Forelimb muscle (tissue), 1 donor: ENCODE data around the gene CTIF. TPM values are rescaled to one million over a fixed set of nuclear protein-coding genes. Genes with fewer than 3 reads are reported as not detected.
"Not testable (repeated sequence)": the region's sequence is repeated elsewhere in the genome, so short reads cannot be mapped to it uniquely, and the experiment has no call there.

Experiments
- DNase-seq: peaks from one replicate; pipeline ENCODE4 v3.0.0-alpha.2; 2013; ENCODE audit warnings: low read depth
- polyA plus RNA-seq: library from polyadenylated mRNA; unstranded; fragments of 120-200 nt; gene quantifications from one replicate; pipeline ENCODE4 v1.2.1, GENCODE V29; 2013; ENCODE audit not compliant: insufficient read length

CTIF gene
- polyA plus RNA-seq, 1 donor, result 35.6 TPM

DNA sequence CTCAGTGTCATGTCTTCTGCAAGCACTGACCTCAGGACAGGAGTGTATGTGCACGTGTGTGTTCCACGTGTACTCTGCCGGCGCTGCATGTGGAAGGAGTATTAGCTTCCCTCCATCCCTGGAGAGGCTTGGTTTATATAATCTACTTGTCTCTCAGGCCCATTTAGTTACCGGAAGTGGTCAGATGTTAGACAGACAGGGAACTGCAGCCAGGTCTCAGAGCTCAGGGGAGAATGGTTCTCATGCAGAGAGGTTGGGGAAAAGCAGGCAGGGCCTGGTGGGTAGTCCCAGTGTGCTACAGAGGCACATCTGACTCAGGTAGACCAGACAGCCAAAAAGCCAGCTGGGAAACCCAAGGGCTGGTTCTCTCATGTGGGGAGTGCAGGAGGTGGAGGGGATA lies 167.9 kb downstream of the CTIF start:
- DNase-seq, result no peak

DNA sequence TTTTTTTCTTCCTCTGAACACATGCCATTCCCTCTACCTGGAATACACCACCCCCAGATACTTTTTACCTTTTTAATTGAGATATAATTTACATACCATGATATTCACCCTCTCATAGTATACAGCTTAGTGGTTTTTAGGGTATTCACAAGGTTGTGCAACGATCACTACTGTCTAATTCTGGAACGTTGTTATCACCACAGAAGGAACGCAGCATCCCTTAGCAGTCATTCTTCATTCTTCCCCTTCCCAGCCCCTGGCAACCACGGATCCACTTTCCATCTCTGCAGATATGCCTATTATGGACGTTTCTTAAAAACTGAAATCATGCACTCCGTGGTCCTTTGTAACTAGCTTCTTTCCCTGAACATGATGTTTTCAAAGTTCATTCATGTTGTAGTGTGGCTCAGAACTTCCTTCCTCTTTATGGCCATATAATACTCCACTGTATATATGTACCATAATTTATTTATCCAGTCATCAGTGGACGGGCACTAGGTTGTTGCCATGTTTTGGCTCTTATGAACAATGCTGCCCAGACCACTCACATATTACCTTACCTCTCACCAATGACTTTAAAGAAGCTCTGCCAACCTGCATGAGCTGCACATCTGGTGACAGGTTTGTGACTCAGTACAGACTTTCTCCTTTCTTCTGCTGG lies 168.9 kb downstream of the CTIF start:
- no peak for DNase-seq

DNA sequence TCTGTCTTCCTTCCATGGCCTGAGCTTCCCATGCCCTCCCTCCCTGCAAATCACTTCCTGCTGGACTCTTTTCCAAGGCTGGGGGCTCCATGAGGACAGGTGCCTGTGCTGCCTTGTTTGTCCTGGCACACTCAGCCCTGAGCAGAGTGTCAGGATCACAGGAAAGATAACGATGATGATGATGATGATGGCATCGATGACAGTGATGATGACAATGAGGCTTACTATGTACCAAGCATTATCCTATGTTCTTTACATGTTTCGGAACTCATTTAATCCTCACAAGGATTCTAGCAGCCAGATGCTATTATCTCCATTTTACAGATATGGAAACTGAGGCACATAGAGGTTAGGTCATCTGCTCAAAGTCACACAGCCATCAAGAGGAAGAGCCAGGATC lies 170.0 kb downstream of the CTIF start:
- no peak for DNase-seq

DNA sequence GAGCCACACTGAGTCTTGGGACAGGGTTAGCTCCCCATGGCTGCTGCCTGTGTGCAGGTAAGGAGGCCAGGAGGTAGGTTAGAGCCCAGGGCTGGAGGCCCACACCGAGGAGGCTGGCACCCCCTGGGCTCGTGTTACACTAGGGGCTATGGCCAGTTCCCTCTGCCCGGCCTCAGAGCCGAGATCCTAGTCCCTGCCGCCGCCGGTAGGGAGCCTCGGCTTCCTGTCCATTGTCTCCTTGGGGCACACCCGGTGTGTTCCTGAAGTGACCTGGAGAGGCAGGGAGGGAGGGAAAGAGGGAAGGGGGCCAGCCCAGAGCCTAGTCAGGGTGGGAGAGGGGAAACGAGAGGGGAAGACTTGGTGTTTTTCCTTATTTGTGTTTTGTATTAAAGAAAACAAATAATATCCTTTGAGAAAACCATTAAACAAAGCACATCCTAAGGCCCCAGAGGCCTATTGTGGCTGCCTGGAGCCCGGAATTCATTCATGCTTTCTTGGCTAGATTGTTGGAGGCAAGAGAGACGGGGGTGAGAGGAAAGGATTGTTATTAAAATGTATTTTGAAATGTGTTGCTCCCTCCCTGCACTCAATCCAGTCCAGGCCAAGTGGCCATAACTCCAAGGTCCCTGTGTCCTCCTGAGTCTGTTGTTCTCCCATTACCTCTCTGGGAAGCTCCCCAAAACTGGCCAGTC lies 170.7 kb downstream of the CTIF start:
- no peak for DNase-seq

DNA sequence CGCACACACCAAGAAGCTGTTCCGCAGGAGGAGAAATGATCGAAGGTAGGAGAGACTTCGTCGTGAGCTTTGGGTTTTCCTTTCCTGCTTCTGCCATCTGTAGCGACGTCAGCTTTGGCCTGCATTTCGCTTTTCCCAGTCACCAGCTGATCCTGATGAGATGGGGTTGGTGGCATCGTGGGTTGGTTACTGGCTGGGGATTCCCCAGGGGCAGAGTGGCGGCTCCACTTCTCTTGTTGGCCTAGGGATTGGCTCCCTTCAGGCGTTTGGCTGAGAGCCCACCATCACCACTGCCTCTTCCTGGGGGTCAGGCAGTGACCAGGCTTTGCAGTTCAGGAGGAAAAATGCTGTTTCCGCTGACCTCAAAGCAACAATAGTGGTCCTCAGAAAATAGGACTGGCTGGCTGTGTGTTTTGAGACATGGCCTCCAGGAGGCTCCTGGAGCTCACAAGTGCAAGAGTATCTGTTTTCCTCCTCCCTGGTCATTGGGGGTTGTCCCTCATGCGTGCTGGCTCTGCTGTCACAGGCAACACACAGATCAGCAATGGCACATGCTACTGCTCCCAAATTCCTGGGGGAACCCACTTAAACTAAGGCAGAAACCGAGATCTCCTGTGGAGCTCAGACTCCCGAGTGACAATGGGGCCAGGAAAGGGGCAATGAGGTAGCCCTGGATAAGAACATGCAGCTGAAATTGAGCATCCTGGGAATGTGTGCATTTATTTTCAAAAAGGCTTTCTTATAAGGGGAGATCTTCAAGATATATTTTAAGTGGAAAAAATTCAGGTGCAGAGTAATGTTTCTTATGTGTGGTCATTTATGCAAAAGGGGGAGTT lies 173.0 kb downstream of the CTIF start:
- peak; percentile 20 for DNase-seq

DNA sequence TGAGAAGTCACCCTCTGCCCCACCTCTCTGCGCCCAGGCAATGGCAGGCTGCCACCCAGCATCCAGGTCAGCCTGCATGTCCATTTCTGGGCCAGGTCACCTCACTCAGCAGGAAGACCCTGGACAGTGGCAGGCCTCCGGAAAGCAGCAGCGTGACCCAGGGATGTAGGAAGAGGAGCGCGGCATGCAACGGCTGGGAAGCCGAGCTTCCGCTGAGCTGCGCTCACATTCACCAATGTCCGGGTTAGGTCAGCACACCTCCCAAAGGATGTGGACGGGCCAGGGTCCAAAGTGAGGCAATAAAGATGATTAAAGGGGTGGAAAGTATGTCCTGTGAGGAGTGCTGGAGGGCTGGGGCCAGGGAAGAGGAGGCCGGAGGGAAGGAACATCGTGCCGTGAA lies 174.5 kb downstream of the CTIF start:
- DNase-seq, result peak; percentile 52

DNA sequence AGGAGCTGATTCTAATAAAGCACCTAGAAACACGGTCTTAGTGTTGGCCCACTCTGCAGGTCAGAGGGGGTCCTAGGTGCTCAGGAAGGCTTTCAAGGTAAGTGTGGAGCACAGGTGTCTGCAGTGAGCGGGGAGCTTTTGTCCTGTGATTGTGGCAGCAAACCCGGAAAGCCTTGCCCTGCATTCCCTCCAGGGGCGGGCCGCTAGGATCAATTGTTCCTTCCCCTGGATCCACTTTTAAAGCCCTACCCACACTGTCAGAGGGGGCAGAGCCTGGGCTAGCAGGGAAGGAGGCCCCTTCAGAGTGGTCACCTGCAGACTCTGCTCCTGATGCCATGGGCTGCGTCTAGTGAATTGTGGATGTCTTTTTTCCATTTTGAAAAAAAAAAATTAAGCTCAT lies 176.0 kb downstream of the CTIF start:
- no peak for DNase-seq

DNA sequence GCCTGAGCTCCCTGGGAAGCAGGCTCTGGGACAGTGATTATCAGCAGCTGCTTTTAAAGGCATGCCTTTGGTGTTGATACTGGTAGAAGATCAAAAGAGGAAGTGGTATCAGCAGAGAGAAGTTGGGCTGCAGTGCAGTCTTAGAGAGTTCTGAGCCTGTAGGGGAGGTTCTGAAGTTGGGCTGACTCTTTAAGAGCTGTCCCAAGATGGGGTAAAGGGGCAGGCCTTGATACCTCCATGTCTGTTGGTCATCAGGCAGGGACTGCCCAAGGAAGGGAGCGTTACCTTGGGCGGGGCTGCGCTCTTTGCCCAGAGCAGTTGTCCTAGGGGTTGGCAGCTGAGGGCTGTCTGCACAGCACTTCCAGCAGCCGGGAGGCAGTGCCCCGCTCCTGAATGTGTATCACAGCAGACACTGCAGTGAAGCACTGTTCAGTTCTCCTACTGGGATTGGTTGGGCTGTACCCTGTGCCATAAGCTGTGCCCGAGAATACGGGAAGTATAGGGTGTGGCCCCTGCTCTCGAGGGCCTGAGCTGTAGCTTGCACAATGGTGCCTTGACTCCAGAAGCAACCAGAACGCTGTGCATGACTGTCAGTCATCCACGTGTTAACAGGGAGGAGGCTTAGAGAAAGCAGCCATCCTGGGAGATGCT lies 177.0 kb downstream of the CTIF start:
- DNase-seq, result no peak

DNA sequence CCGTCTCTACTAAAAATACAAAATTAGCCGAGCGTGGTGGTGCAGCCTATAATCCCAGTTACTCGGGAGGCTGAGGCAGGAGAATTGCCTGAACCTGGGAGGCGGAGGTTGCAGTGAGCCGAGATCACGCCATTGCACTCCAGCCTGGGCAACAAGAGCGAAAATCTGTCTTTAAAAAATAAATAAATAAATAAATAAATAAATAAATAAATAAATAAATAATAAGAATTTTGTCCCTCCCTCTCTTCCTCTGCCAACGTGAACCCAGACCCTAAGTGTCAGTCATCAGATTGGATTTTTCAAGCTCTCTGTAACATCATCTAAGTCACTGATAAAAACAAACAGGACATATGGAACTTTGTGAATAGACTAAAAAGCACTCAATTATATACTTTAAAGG lies 178.4 kb downstream of the CTIF start:
- DNase-seq, result not testable (repeated sequence)

DNA sequence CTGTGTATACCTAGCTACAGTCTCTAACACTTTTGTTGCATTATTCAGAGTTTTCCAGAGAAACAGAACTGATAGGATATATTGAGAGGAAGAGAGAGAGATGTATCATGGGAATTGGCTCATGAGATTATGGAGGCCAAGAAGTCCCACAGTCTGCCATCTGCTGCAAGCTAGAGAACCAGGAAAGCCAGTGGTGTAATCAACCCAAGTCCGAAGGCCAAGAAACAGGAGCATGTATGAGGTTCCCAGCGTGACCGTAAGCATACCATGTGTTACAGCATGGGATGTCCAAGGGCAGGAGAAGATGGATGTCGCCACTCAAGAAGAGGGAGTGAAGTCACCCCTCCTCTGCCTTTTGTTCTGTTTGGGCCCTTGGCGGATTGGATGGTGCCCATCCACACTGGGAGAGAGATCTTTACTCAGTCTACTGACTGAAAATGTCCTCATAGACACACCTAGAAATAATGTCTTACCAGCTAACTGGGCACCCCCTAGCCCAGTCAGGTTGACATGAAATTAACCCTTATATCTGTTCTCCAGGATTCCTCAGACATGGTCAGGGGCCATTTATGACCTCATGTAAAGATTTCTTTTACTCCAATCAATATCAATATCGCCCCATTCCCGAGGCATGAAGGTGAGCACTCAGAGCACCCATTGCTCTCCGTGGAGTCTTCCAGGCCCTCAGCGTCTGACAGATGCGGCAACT lies 179.6 kb downstream of the CTIF start:
- DNase-seq, result no peak

DNA sequence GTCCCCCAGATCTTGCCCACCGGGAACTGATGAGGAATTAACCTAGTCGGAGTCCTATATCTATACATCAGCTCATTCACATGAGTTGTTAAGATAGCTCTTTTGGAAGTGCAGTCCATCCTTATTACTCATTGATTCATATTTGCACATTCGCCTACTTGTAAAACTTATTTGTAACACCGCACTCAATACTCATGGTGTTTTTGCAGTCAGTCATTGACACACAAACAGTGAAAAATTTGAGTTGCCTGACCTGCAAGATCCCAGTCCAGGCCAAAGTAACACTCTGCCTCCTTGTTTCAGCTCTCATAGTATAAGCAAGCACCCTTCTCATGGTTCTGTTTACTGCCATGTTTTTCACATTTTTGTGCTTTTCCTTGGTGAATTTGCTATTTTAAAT lies 180.6 kb downstream of the CTIF start:
- DNase-seq, result no peak

DNA sequence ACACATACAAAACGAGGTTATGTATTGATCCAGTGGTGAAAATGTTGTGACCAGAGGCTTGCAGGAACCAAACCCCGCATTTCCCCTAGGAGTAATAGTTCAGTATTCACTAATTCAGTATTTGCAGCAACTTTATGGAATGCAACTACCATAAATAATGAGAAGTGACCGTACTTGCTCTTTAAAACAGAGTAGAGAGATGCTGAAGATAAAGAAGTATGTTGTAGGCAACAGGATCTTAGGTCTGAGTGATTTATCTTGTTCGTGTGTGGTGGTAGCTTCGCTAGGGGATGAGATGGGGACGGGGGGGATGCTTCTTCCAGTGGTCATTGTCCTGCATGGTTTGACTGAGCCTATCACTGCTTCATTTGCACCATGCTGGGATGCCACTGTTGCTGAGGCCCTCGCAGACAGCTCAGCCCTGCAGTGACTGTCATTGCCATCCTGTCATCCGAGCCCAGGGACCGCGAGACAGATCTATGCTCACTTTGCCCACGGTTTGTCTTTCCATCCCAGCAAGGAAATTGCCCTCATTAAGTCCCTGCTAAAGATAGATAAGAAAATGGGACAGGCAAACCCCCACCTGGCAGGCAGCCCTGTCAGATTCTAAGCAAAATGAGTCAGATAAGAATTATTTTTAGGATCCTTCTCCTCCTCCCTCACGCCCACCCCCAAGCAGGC lies 181.3 kb downstream of the CTIF start:
- DNase-seq, result no peak

DNA sequence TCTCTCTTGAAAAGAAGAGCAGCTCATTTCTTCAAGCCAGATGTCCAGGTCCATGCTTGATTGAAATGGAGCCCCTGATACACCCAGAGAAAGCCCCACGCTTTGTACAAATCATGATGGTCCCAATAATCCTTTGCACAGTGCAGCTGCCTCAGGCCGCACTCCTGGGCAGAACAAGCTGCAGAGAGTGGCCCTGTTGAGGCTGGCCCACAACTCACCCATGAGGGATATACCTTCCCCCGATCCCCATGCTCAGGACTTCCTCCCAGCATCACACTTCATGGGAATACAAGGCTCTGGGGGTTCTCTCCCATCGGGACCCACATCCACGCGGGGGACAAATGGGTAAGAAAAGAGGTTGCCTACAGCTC lies 181.8 kb downstream of the CTIF start:
- DNase-seq, result no peak

DNA sequence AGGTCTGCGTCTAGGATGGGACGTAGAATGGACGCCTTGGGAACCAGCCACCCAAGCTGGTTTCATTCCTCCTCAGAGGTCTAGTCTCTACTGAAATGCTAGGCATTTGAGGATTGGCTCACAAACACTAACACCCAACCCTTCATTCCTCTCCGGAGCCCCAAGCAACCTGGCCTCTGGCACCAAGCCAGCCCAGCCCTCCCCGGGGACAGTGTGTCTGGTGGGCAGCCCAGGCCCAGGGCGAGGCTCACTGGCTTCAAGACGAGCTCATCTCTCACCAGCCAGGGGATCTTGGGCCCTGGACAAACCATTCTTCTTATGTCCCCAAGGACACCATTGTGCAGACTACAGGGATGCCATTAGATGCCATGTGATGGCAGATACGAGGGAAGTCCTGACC lies 182.5 kb downstream of the CTIF start:
- DNase-seq, result no peak

DNA sequence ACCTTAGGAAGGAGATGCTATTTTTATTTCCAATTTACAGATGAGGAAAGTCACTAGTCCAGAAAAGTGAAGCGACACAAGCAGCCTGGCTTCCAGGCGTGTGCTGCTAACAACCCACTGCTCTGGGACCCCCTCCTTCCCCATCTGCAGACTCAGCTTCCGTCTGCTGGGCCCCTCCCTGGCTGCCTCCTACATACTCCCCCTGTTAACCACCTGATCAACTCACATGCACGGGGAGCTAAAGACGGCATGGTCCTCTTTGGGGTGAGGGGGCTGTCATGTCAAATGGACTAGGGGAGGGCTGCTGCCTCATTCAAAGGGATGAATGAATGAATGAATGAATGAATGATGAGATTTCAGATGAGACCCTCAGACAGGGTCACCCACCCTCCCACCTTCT lies 184.2 kb downstream of the CTIF start:
- no peak for DNase-seq

DNA sequence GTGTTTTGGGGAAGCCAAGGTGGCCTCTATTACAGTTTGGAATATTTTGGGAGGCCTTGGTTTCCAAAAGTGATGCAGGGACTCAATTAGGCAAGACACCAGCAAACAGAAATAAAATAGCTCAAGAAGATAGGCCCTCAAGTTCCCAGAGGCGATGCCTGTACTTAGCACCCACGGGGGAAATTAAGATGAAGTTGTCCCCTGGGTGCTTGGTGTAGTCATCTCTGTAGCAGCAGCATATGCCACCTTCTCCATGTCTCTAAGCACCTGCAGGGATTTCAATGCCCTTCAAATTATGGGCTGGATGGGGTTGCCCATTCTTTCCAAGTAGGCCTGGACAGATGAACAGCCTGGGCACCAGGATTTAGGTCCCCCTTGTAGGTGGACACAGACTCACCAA lies 185.0 kb downstream of the CTIF start:
- no peak for DNase-seq

DNA sequence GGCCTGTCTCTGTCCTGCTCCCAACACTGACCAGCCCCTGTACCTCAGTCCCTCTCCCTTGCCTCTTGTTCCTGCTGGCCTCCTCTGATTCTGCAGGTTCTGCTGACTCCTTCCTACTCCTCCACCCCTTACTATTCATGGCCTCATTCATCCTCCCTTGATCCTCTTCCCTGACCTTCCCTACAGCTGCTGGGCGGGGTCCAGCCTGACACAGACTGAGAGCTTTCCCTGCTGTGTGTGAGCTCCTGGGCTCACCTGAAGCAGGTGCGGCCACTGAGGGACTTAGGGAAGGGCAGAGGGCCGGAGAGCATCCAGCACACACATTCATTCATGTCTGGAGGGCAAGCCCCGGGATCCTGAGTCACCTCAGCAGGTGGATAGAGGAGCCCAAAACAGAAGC lies 185.6 kb downstream of the CTIF start:
- no peak for DNase-seq

DNA sequence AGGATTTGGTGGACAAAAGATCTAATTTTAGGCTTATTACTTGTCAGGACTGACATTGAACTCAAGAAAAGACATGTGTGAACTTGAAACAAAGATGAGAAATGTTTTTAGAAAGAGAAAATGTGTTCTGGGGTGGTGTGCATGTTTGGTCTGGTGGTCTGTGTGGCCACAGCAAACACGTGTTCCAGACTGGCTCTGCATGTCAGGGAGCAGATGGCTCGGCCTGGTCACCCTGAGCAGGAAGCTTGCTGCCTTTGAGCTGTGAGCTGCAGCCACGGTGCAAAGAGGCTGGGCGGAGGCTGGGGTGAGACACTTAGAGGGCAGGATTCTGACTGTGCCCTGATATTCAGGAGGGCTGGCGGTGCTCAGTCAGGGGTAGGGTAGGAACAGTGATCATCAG lies 186.1 kb downstream of the CTIF start:
- no peak for DNase-seq

DNA sequence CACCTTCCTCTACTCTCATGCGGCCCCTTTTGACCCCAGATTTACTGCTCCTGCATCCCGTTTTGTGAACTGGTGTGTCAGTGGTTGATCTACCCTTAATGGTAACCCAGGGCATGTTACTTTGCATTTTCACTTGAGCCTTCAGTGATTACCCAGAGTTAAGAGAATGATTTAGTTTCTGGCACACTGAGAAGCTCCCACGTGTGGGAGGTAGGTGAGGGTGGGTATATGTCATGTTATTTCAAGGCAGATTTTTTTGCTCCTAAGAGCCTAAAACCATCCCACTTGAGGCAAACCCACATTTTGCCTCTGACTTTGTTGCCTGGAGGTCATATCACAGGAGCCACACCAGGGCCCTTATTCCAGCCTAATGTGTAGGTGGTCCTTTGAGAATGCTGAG lies 186.7 kb downstream of the CTIF start:
- DNase-seq, result no peak

DNA sequence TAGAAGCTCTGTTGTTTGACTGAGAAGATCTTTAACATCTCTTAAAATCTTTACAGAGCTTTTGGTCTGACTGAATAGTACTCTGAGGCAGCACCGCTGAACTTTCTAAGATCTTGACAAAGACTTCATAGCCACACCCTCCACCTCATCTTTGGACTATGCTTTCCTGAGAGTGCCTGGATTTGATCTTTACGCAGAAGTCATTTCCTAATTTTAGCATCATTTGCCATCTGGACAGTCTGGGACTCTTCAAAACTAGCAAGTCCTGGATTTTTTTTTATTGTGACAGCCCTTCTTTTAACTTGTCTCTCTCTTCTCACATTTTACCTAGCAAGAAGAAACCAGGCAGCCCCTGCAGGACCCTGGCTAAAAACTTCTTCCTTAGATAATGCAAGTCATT lies 188.8 kb downstream of the CTIF start:
- DNase-seq, result no peak

DNA sequence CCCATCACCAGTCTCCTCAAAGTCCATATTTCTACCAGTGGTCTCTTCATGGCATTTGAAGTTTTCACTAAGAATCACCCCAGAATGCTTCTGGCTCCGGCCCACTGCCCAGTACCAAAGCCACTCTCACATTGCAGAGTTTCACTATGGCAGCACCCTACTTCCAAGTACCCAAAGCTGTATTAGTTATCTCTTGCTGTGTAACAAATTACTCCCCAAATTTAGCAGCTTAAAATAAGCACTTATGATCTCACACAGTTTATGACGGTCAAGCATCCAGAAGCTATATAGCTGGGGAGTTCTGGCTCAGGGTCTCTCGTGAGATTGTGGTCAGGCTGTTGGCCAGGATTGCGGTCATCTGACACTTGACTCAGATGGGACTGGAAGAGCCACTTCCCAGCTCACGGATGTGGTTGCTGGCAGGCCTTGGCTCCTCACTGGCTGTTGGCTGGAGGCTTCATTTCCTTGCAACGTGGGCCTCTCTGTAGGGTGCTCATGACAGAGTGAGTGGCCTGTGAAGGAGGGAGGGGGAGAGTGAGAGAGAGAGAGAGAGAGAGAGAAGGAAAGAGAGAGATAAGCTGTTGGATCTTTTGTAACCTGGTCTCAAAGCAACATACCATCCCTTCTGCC lies 189.5 kb downstream of the CTIF start:
- DNase-seq, result no peak
